GM18861 (cell line): Measurements from ENCODE around the gene NPVF.

Experiments
- ATAC-seq: cut with Tn5 transposase; IDR thresholded peaks from one replicate; pipeline ENCODE4 v1.9.1; 2021; ENCODE audit not compliant: unreplicated experiment

NPVF gene

GRCh38 chr7:25235471-25235870, 7.2 kb upstream of the NPVF start:
- ATAC-seq = no peak

GRCh38 chr7:25234336-25234735, 6.0 kb upstream of the NPVF start:
- ATAC-seq = no peak

GRCh38 chr7:25223206-25223605, 5.1 kb downstream of the NPVF start:
- ATAC-seq = no peak

GRCh38 chr7:25222666-25223065, 5.6 kb downstream of the NPVF start:
- ATAC-seq = no peak

- no peak for ATAC-seq
Observed at GRCh38 chr7:25221009-25221408, 7.3 kb downstream of the NPVF start.

GRCh38 chr7:25218191-25218590, 10.1 kb downstream of the NPVF start:
- ATAC-seq = no peak

GRCh38 chr7:25216837-25217236, 11.4 kb downstream of the NPVF start:
- ATAC-seq = no peak

GRCh38 chr7:25215694-25216335, 12.5 kb downstream of the NPVF start:
- no peak for ATAC-seq

GRCh38 chr7:25208525-25209221, 19.6 kb downstream of the NPVF start:
- no peak for ATAC-seq

- ATAC-seq = no peak
Observed at GRCh38 chr7:25207887-25208286, 20.4 kb downstream of the NPVF start.

GRCh38 chr7:25206765-25207164, 21.5 kb downstream of the NPVF start:
- no peak for ATAC-seq

GRCh38 chr7:25196132-25196896, 32.0 kb downstream of the NPVF start:
- ATAC-seq = no peak

GRCh38 chr7:25194036-25194435, 34.2 kb downstream of the NPVF start:
- no peak for ATAC-seq

GRCh38 chr7:25192043-25192442, 36.2 kb downstream of the NPVF start:
- no peak for ATAC-seq

- ATAC-seq = no peak
Observed at GRCh38 chr7:25189197-25189596, 39.1 kb downstream of the NPVF start.

- no peak for ATAC-seq
Observed at GRCh38 chr7:25187932-25188331, 40.4 kb downstream of the NPVF start.

- no peak for ATAC-seq
Observed at GRCh38 chr7:25186436-25186835, 41.9 kb downstream of the NPVF start.

- no peak for ATAC-seq
Observed at GRCh38 chr7:25181532-25181931, 46.8 kb downstream of the NPVF start.

GRCh38 chr7:25180946-25181345, 47.3 kb downstream of the NPVF start:
- ATAC-seq = no peak

GRCh38 chr7:25180592-25180923, 47.7 kb downstream of the NPVF start:
- ATAC-seq = peak; percentile 29

GRCh38 chr7:25179771-25180591, 48.3 kb downstream of the NPVF start:
- ATAC-seq = peak; percentile 96
